HepG2 (cell line): Measurements from ENCODE around the gene TIMP4. TPM values are rescaled to one million over a fixed set of nuclear protein-coding genes. Genes with fewer than 3 reads are reported as not detected.

Experiments used
- ATAC-seq: fragments of 200-7000 bp; cut with Tn5 transposase; 3 replicates; pipeline ENCODE4 v1.9.1; 2020; ENCODE audit warnings: mild to moderate bottlenecking, moderate library complexity
- BruUV-seq: library from RNA; stranded (reverse); fragments of 400-500 nt; replicated peaks from 2 replicates; lab custom pipeline; 2021; lab: Mats Ljungman, UMichigan
- CTCF ChIA-PET: fragments of 300-600 bp; formaldehyde crosslinking; extraction: SDS; loops from one replicate; lab custom pipeline; 2021; ENCODE audit warnings: low total read pairs, inconsistent platforms, low intra/inter-chr PET ratio; lab: Yijun Ruan, JAX
- POLR2A ChIA-PET: fragments of 350-600 bp; sonication (Branson Sonifier 250); formaldehyde crosslinking; loops from one replicate; lab custom pipeline; 2020; ENCODE audit warnings: antibody characterized with exemption, inconsistent platforms; lab: Yijun Ruan, JAX
- DNase-seq: peaks from one replicate; pipeline ENCODE4 v3.0.0-alpha.2; 2015; ENCODE audit warnings: low spot score
- FAIRE-seq: peaks from 3 replicates; lab custom pipeline; 2011; peaks lifted over from hg19 to GRCh38; lab: Jason Lieb, UNC
- H2AFZ ChIP-seq: one replicate; pipeline ENCODE4 v1.6.1; 2011; ENCODE audit warnings: low read length, inconsistent platforms
- H3K27ac ChIP-seq: fragments of 300-600 bp; 3 replicates; pipeline ENCODE4 v1.8.0; 2011; ENCODE audit warnings: mixed run types, mild to moderate bottlenecking, mixed read lengths, low read length, inconsistent platforms; ENCODE audit not compliant: insufficient read depth; ENCODE audit errors: extremely low read length
- H3K27me3 ChIP-seq, 2 experiments: fragments of 200-600 bp in 1 of 2; 2 replicates in 1 of 2; 3 replicates in 1 of 2; pipeline versions ENCODE4 v1.6.0 to v1.8.0; 2011; ENCODE audit warnings: low read length in 2 of 2, mild to moderate bottlenecking in 2 of 2, moderate library complexity in 2 of 2, inconsistent platforms in 1 of 2; ENCODE audit not compliant: insufficient read depth in 2 of 2, control insufficient read depth in 1 of 2
- H3K36me3 ChIP-seq, 2 experiments: fragments of 200-600 bp in 1 of 2; replicated peaks in 1 of 2; 2 replicates in 1 of 2; 3 replicates in 1 of 2; pipeline versions ENCODE4 v1.5.1 to v1.8.0; 2011; ENCODE audit warnings: low read length in 2 of 2, inconsistent platforms in 1 of 2; ENCODE audit not compliant: insufficient read depth in 2 of 2, control insufficient read depth in 1 of 2
- H3K4me1 ChIP-seq: 2 replicates; pipeline ENCODE4 v1.5.1; 2012; ENCODE audit warnings: low read length, inconsistent platforms; ENCODE audit not compliant: insufficient read depth
- H3K4me2 ChIP-seq: 2 replicates; pipeline ENCODE4 v1.6.0; 2011; ENCODE audit warnings: low read depth, low read length, inconsistent platforms
- H3K4me3 ChIP-seq, 3 experiments: fragments of 200-600 bp in 1 of 3; sonication (generic), shearing (Covaris generic) in 1 of 3; replicated peaks in 1 of 3; 2 replicates each; pipeline ENCODE4 v1.5.1; 2011 to 2016; ENCODE audit warnings: low read length in 3 of 3, inconsistent platforms in 2 of 3, low read depth in 2 of 3, mild to moderate bottlenecking in 2 of 3, control low read depth in 1 of 3, mixed read lengths in 1 of 3; ENCODE audit not compliant: insufficient read depth in 1 of 3
- H3K79me2 ChIP-seq: one replicate; pipeline ENCODE4 v1.6.1; 2011; ENCODE audit warnings: low read length, inconsistent platforms; ENCODE audit not compliant: insufficient read depth
- H3K9ac ChIP-seq: 2 replicates; pipeline ENCODE4 v1.6.0; 2011; ENCODE audit warnings: mild to moderate bottlenecking, low read depth, low read length, inconsistent platforms; ENCODE audit not compliant: insufficient read depth
- H3K9me3 ChIP-seq: 2 replicates; pipeline ENCODE4 v1.5.1; 2012; ENCODE audit warnings: mild to moderate bottlenecking, low read length
- H4K20me1 ChIP-seq: 2 replicates; pipeline ENCODE4 v1.6.0; 2011; ENCODE audit warnings: inconsistent platforms, mild to moderate bottlenecking, low read length, moderate library complexity; ENCODE audit not compliant: insufficient read depth
- AGO2 ChIP-seq: fragments of 200-400 bp; formaldehyde crosslinking; optimal IDR thresholded peaks from 2 replicates; pipeline ENCODE3; 2017; ENCODE audit warnings: mild to moderate bottlenecking, low read depth, low read length, moderate library complexity
- CEBPG ChIP-seq: IDR thresholded peaks from 2 replicates; pipeline ENCODE4 v1.6.1; 2016
- GZF1 ChIP-seq: sonication (generic); formaldehyde crosslinking; IDR thresholded peaks from 2 replicates; pipeline ENCODE4 v1.5.1; 2020; ENCODE audit warnings: mild to moderate bottlenecking, missing genetic modification reagents
- KLF9 ChIP-seq: IDR thresholded peaks from 2 replicates; pipeline ENCODE4 v1.6.1; 2016; ENCODE audit warnings: low read depth
- THYN1 ChIP-seq: sonication (generic); formaldehyde crosslinking; IDR thresholded peaks from 2 replicates; pipeline ENCODE4 v1.8.1; 2023; ENCODE audit warnings: low read depth, mild to moderate bottlenecking, moderate library complexity, missing genetic modification reagents, borderline replicate concordance
- XRCC5 ChIP-seq: fragments of 200-400 bp; formaldehyde crosslinking; optimal IDR thresholded peaks from 2 replicates; pipeline ENCODE3; 2017; ENCODE audit warnings: mild to moderate bottlenecking, low read length
- ZFP36L1 ChIP-seq: sonication (generic); formaldehyde crosslinking; IDR thresholded peaks from 2 replicates; pipeline ENCODE4 v1.8.0; 2022; ENCODE audit warnings: mild to moderate bottlenecking, missing genetic modification reagents, moderate library complexity
- ZNF383 ChIP-seq: sonication (generic); formaldehyde crosslinking; IDR thresholded peaks from 2 replicates; pipeline ENCODE4 v1.4.0; 2020; ENCODE audit warnings: missing genetic modification reagents, mild to moderate bottlenecking, borderline replicate concordance
- ZNF501 ChIP-seq: sonication (generic); formaldehyde crosslinking; IDR thresholded peaks from 2 replicates; pipeline ENCODE4 v1.5.1; 2020; ENCODE audit warnings: mild to moderate bottlenecking, moderate library complexity, missing genetic modification reagents
- ZNF674 ChIP-seq: sonication (generic); formaldehyde crosslinking; IDR thresholded peaks from 2 replicates; pipeline ENCODE4 v1.5.0; 2020; ENCODE audit warnings: low read depth, mild to moderate bottlenecking, missing genetic modification reagents
- WGBS: methylation state at CpG from one replicate; pipeline ENCODE4 v1.1.6; 2017; ENCODE audit warnings: low lambda C conversion rate; 5-methylcytosine and 5-hydroxymethylcytosine counted together
- in situ Hi-C: cut with HindIII; loops from 2 replicates; pipeline ENCODE4 v1.10.0; 2017; ENCODE audit warnings: low pct_unique_long_range_greater_than_20kb; ENCODE audit not compliant: extremely low pct_ligation_motif_present
- intact Hi-C: fragments of 100-400 bp; cut with micrococcal nuclease; formaldehyde crosslinking; loops from one replicate; pipeline ENCODE4 v1.10.0; 2022; ENCODE audit not compliant: unreplicated experiment
- polyA plus RNA-seq, 8 experiments: library from polyadenylated mRNA; depleted of rRNA in 3 of 8; stranded (reverse) in 7 of 8; unstranded in 1 of 8; fragments of >200 nt; fragmentation: Illumina TruSeq in 4 of 8; extraction: Trizol in 4 of 8; gene quantifications; 2 replicates each; pipeline versions ENCODE4 v1.2.1 to v1.2.3, GENCODE V29; 2011 to 2016; ENCODE audit warnings: low read depth in 4 of 8, missing spikeins in 1 of 8, mixed read lengths in 1 of 8; ENCODE audit not compliant: insufficient read depth in 1 of 8
- total RNA-seq, 5 experiments: library from RNA; depleted of rRNA; stranded (reverse); fragments of >200 nt; fragmentation: Illumina TruSeq; extraction: Trizol; gene quantifications; 2 replicates each; pipeline ENCODE4 v1.2.3, GENCODE V29; 2016; ENCODE audit warnings: low read depth in 1 of 5
- TF ChIP-seq, protein P1 (sequence below): sonication (generic); formaldehyde crosslinking; IDR thresholded peaks from 2 replicates; pipeline ENCODE4 v1.4.0; 2020; ENCODE audit warnings: missing genetic modification reagents, borderline replicate concordance
- TF ChIP-seq, protein P2 (sequence below): sonication (generic); formaldehyde crosslinking; IDR thresholded peaks from 2 replicates; pipeline ENCODE4 v1.5.0; 2020; ENCODE audit warnings: missing genetic modification reagents
- TF ChIP-seq, protein P3 (sequence below): sonication (generic); formaldehyde crosslinking; IDR thresholded peaks from 2 replicates; pipeline ENCODE4 v1.9.0; 2021; ENCODE audit warnings: missing genetic modification reagents, mild to moderate bottlenecking, borderline replicate concordance
- TF ChIP-seq, protein P4 (sequence below): sonication (generic); formaldehyde crosslinking; IDR thresholded peaks from 2 replicates; pipeline ENCODE4 v1.4.0; 2020; ENCODE audit warnings: mild to moderate bottlenecking, missing genetic modification reagents
- TF ChIP-seq, protein P5 (sequence below): sonication (generic); formaldehyde crosslinking; IDR thresholded peaks from 2 replicates; pipeline ENCODE4 v1.4.0; 2020; ENCODE audit warnings: missing genetic modification reagents
- TF ChIP-seq, protein P6 (sequence below): sonication (generic); formaldehyde crosslinking; IDR thresholded peaks from 2 replicates; pipeline ENCODE4 v1.5.0; 2020; ENCODE audit warnings: mild to moderate bottlenecking, missing genetic modification reagents, moderate library complexity
- TF ChIP-seq, protein P7 (sequence below): sonication (generic); formaldehyde crosslinking; conservative IDR thresholded peaks from 2 replicates; pipeline ENCODE4 v1.4.0; 2020; ENCODE audit warnings: missing genetic modification reagents

The TIMP4 gene
- total and polyA plus RNA-seq, 2 of the 13 experiments (the other 11 are each of a cell fraction or from before 2014, with no cell fraction given), result 0.05 to 0.07 TPM

DNA sequence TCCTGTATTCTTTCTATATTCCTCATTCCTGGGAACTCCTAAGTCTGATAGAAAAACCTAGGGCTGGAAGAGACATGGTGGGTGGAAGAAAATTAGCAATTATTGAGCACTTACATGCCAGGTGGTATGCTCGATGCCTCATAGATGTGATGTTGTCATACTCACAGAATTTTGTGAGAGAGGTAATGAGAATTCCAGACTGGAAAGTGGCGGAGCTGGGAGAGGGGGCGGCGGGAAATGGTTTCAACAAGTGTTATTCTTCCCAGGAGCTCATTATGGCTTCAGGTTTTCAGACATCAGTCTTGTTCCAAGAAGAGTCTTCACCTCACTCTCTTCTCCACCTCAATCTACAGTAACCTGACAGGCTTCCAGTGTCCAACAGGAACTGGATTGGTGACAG is 16.2 kb downstream of the TIMP4 start:
- ATAC-seq (no peak), DNase-seq (no peak), FAIRE-seq (no peak)
- TF ChIP-seq KLF9 (CRISPR knock-in tag) (no peak), THYN1 (CRISPR knock-in tag) (no peak), ZNF501 (CRISPR knock-in tag) (no peak), ZFP36L1 (CRISPR knock-in tag) (no peak), AGO2 (no peak), GZF1 (no peak), XRCC5 (no peak), ZNF383 (no peak), CEBPG (CRISPR knock-in tag) (no peak), ZNF674 (CRISPR knock-in tag) (no peak)
- TF ChIP-seq, protein P1, sequence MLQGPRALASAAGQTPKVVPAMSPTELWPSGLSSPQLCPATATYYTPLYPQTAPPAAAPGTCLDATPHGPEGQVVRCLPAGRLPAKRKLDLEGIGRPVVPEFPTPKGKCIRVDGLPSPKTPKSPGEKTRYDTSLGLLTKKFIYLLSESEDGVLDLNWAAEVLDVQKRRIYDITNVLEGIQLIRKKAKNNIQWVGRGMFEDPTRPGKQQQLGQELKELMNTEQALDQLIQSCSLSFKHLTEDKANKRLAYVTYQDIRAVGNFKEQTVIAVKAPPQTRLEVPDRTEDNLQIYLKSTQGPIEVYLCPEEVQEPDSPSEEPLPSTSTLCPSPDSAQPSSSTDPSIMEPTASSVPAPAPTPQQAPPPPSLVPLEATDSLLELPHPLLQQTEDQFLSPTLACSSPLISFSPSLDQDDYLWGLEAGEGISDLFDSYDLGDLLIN (CRISPR knock-in tag), result no peak
- TF ChIP-seq, protein P2, sequence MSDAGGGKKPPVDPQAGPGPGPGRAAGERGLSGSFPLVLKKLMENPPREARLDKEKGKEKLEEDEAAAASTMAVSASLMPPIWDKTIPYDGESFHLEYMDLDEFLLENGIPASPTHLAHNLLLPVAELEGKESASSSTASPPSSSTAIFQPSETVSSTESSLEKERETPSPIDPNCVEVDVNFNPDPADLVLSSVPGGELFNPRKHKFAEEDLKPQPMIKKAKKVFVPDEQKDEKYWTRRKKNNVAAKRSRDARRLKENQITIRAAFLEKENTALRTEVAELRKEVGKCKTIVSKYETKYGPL (CRISPR knock-in tag), result no peak
- TF ChIP-seq, protein P3, sequence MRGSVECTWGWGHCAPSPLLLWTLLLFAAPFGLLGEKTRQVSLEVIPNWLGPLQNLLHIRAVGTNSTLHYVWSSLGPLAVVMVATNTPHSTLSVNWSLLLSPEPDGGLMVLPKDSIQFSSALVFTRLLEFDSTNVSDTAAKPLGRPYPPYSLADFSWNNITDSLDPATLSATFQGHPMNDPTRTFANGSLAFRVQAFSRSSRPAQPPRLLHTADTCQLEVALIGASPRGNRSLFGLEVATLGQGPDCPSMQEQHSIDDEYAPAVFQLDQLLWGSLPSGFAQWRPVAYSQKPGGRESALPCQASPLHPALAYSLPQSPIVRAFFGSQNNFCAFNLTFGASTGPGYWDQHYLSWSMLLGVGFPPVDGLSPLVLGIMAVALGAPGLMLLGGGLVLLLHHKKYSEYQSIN, result no peak
- TF ChIP-seq, protein P4, sequence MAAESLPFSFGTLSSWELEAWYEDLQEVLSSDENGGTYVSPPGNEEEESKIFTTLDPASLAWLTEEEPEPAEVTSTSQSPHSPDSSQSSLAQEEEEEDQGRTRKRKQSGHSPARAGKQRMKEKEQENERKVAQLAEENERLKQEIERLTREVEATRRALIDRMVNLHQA, result no peak
- TF ChIP-seq, protein P5, sequence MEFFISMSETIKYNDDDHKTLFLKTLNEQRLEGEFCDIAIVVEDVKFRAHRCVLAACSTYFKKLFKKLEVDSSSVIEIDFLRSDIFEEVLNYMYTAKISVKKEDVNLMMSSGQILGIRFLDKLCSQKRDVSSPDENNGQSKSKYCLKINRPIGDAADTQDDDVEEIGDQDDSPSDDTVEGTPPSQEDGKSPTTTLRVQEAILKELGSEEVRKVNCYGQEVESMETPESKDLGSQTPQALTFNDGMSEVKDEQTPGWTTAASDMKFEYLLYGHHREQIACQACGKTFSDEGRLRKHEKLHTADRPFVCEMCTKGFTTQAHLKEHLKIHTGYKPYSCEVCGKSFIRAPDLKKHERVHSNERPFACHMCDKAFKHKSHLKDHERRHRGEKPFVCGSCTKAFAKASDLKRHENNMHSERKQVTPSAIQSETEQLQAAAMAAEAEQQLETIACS (CRISPR knock-in tag), result no peak
- TF ChIP-seq, protein P6, sequence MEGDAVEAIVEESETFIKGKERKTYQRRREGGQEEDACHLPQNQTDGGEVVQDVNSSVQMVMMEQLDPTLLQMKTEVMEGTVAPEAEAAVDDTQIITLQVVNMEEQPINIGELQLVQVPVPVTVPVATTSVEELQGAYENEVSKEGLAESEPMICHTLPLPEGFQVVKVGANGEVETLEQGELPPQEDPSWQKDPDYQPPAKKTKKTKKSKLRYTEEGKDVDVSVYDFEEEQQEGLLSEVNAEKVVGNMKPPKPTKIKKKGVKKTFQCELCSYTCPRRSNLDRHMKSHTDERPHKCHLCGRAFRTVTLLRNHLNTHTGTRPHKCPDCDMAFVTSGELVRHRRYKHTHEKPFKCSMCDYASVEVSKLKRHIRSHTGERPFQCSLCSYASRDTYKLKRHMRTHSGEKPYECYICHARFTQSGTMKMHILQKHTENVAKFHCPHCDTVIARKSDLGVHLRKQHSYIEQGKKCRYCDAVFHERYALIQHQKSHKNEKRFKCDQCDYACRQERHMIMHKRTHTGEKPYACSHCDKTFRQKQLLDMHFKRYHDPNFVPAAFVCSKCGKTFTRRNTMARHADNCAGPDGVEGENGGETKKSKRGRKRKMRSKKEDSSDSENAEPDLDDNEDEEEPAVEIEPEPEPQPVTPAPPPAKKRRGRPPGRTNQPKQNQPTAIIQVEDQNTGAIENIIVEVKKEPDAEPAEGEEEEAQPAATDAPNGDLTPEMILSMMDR (CRISPR knock-in tag), result no peak
- TF ChIP-seq, protein P7, sequence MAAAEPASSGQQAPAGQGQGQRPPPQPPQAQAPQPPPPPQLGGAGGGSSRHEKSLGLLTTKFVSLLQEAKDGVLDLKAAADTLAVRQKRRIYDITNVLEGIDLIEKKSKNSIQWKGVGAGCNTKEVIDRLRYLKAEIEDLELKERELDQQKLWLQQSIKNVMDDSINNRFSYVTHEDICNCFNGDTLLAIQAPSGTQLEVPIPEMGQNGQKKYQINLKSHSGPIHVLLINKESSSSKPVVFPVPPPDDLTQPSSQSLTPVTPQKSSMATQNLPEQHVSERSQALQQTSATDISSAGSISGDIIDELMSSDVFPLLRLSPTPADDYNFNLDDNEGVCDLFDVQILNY (CRISPR knock-in tag), result no peak
- CTCF ChIA-PET, result no interaction called here
- H3K9ac ChIP-seq, result no peak overlapping the region
- no peak overlapping the region for H2AFZ ChIP-seq
- in situ Hi-C loops (no loop called here), intact Hi-C loops (no loop called here)
- H3K9me3 ChIP-seq, result no peaks in the 10 kb centered on the region
- peaks cover 0 to 5% of the 10 kb centered on the region in 2 experiments; a peak in 2 of 5 replicates for H3K27me3 ChIP-seq
- no peak overlapping the region for H3K27ac ChIP-seq
- POLR2A ChIA-PET, result no interaction called here
- H3K4me3 ChIP-seq, result no peak overlapping the region
- no peaks in the 10 kb centered on the region for H4K20me1 ChIP-seq
- H3K4me1 ChIP-seq, result no peaks in the 10 kb centered on the region
- no peaks in the 10 kb centered on the region for H3K36me3 ChIP-seq
- 34% methylated on average over 4 of the region's 4 CpGs for whole genome bisulfite sequencing
- BruUV-seq, result no TSS peak
- no peaks in the 10 kb centered on the region for H3K79me2 ChIP-seq
- no peak overlapping the region for H3K4me2 ChIP-seq
